GM18868 (cell line): ENCODE data around the gene SMARCA5.
"Not testable (repeated sequence)": the region's sequence is repeated elsewhere in the genome, so short reads cannot be mapped to it uniquely, and the experiment has no call there.

ENCODE experiments used
- ATAC-seq: cut with Tn5 transposase; IDR thresholded peaks from one replicate; pipeline ENCODE4 v1.9.1; 2021; ENCODE audit warnings: mild to moderate bottlenecking, moderate library complexity; ENCODE audit not compliant: unreplicated experiment

Gene SMARCA5, protein sequence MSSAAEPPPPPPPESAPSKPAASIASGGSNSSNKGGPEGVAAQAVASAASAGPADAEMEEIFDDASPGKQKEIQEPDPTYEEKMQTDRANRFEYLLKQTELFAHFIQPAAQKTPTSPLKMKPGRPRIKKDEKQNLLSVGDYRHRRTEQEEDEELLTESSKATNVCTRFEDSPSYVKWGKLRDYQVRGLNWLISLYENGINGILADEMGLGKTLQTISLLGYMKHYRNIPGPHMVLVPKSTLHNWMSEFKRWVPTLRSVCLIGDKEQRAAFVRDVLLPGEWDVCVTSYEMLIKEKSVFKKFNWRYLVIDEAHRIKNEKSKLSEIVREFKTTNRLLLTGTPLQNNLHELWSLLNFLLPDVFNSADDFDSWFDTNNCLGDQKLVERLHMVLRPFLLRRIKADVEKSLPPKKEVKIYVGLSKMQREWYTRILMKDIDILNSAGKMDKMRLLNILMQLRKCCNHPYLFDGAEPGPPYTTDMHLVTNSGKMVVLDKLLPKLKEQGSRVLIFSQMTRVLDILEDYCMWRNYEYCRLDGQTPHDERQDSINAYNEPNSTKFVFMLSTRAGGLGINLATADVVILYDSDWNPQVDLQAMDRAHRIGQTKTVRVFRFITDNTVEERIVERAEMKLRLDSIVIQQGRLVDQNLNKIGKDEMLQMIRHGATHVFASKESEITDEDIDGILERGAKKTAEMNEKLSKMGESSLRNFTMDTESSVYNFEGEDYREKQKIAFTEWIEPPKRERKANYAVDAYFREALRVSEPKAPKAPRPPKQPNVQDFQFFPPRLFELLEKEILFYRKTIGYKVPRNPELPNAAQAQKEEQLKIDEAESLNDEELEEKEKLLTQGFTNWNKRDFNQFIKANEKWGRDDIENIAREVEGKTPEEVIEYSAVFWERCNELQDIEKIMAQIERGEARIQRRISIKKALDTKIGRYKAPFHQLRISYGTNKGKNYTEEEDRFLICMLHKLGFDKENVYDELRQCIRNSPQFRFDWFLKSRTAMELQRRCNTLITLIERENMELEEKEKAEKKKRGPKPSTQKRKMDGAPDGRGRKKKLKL

DNA sequence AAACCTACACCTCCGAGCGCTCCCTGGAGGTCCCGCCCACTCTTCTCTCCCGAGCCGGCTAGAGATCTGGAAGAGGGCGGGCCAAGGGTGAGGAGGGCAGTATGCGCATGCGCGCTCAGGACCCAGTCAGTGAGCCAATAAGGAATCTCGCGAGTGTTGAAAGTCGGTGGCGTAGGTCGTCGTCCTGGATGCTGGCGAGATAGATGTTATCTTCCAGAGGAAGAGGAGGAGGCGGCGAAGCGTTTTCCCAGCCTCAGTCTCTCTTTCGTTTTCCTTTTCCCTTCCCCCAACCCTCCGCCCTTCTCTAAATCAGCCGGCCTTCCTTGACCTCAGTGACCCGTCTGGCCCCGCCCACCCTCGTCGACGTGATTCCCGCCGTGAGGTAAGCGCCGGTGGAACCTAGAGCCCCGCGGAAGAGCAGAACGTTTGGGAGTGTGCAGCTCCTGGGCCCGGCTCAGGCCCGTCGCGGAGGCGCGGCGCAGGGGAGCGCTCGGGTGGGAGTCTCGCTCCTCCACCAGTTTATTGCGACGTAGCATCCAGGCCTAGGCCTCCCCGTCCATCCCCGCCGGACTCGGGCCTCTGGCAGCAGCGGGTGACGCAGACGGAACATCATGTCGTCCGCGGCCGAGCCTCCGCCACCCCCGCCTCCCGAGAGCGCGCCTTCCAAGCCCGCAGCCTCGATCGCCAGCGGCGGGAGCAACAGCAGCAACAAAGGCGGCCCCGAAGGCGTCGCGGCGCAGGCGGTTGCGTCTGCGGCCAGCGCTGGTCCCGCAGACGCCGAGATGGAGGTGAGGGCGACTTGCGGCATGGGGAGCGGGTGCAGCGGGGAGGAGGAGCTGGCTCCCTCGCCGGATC is at the start of gene SMARCA5:
TSS of gene SMARCA5 (plus strand) at position 389 of the 855 bp plus-strand sequence. CDS start at position 612, 223 bp downstream.
- peak; percentile 83 for ATAC-seq

DNA sequence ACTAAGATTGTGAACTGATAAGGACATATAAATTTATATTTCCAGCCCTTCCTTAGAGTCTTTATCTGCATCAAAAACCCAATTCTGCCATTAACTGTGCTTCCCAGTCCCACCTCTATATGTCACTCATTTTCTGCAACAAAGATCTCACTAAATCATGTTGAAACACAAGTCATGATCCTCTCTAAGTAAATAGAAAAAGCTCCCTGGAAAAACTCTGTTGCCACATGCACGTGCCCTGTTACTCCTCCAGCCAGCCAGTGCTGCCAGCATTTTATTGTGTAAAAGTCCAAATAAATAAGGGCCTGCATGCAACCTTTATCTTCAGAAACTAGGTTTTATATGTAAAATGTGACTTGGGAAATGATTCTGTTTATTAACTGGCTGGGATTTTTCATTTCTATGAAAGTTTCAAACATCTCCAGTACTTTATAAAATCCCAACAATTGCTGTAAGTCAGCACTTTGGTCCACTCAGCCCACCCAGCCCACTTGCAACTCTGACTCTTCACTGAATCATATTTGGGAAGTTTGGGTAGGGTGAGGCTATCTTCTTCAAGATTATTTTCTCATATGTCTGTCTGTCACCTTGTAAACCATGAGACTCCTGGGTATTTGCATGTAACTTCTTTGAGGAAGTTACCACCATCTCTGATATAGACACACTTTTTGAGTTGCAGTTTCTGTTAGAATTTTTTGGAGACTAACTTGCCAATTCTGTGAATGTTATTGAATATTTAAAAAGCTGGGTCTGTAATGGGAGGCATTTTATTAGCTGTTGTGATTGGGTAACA is 40.0 kb upstream of the SMARCA5 start:
- peak; percentile 76 for ATAC-seq

DNA sequence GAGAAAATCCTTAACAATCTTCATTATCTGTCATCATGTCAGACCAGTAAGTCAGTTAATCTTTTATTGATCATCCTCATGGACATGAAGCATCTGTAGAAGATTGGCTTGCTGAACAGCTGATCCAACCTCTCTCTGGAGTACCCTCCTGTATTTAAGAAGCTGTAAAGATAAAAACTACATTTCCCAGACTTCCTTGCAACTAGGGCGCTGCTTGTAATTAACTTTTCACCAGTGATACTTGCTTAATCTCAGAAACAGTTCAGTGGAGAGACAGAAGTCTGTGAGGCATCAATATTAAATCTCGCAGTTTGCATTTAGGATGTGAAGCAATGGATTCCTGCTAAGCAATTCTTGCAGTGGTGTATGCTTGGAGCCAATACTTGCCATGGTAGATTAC is 36.0 kb upstream of the SMARCA5 start:
- no peak for ATAC-seq

DNA sequence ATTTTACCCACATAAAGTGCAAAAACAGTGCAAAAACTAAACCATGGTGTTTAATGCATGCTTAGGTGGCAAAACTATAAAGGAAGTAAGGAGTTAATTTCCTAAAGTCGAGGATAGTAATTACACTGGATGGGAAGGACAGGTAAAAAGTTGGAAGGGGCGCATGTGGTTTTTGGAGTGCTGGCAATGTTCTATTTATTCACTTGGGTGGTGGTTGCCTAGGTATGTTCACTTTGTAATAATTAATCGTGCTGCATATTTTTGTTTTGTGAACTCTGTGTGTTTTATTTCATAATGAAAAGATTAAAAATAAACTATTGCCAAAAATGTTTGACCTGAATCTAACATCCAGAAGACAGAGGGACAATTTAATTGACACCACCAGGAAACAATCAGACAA is 32.1 kb upstream of the SMARCA5 start:
- no peak for ATAC-seq

DNA sequence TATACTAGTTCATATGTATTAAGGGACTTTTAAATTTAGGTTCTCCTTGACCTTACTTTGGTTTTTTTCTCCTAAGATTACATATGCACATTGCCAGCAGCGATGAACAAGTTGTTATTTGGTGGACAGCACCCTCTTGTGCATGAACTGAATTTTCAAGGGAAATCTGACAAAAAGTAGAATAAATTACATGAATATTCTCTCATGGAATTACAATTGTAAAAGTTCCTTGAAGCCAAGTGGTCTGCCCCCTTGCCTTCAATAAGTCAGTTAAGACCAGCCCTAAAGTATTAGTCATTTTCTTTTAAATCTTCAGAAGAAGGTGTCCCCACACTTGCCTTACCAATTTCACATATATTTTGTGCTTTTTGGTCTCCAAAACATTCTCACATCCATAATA is 30.7 kb upstream of the SMARCA5 start:
- peak; percentile 84 for ATAC-seq

DNA sequence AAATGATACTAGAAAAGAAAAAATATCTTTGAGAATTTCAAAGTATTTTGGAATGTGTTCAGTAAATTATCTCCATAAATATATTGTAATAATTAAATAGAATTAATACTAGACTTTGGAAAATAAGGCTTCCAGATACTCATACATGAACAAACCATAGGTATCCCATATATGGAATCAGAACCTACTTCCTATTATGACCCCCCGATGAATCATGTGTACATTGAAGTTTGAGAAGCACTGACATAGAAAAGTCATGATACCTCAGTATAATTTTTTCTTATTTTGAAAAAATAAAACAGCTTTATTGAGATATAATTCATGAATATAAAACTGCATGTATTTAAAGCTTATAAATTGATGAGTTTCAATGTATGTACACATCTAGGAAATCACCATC is 27.2 kb upstream of the SMARCA5 start:
- ATAC-seq: no peak

DNA sequence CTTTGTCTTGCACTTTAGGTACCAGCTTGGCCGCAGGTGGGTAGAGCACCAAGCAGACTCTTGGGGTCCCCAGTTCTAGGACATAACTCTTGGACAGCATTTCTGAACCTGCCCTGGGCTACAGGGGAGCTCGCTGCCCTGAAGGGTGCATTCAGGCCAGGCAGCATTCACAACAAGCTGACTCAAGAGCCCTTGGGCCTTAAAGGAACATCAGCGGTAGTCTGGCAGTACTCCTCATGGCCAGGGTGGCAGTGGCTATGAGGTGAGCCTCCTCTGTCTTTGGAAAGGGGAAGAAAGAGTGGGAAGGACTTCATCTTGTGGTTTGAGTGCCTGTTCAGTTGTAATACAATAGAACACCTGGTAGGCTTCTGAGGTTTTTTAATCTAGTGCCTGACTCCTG is 24.8 kb upstream of the SMARCA5 start:
- no peak for ATAC-seq

DNA sequence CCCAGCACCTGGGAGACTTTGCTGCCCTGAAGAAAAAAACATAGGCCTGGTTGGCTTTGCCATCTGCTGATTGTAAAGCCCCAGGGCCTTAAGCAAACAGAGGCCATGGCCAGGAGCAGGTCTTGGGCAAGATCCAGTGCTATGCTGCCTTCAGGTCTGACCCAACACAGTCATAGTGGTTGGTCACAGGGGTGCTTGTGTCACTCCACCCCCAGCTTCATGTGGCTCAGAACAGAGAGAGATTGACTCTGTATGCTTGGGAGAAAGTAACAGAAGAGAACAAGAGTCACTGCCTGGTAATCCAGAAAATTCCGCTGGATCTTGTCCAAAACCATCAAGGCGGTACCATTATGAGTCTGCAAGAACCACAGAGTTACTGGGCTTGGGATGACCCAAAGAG is 24.4 kb upstream of the SMARCA5 start:
- ATAC-seq: no peak

DNA sequence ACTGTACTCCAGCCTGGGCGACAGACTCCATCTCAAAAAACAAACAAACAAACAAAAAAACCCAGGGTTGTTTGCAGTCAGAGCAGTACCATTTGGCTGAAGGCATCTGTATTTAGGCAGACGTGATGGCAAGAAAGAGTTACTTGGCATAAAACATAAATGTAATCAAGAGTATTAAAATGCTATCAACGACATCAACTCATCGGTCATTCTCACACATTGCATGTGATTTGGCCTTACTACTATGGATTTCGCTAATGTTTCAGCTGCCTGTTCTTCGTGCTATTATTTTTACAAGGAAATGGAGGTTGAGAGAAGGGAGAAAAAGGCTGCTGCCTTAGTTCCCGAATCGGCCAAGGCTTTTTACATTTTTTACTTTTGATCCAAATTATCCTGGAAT is 15.5 kb upstream of the SMARCA5 start:
- ATAC-seq: no peak

DNA sequence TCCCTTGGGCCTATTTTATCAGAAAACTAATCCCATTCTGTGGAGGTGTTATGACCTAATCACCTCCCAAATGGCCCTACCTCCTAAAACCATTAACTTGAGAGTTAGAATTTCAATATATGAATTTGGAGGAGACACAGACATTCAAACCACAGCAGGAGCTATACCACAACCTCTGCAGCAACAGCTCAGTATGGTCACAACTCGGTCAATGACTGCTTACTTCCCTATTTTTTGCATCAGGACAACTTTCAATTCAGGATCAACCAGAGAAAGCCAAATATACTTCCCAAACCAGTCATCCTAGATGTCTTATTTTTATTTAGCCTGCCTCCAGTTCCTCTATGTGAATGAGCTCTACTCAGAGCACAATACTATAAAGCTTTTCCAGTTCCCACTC is 11.3 kb upstream of the SMARCA5 start:
- ATAC-seq: no peak

DNA sequence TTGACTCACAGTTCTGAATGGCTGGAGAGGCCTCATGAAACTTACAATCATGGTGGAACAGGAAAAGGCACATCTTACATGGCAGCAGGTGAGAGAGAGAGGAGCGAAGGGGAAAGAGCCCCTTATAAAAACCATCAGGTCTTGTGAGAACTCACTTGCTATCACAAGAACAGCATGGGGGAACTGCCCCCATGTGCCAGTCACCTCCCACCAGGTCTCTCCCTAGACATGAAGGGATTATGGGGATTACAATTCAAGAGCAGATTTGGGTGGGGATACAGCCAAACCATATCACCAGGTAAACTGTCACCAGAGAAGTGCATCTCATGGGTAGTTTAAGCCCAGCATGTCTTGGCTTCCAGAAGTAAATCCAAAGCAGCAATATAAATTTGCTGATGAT is 7.5 kb upstream of the SMARCA5 start:
- no peak for ATAC-seq

DNA sequence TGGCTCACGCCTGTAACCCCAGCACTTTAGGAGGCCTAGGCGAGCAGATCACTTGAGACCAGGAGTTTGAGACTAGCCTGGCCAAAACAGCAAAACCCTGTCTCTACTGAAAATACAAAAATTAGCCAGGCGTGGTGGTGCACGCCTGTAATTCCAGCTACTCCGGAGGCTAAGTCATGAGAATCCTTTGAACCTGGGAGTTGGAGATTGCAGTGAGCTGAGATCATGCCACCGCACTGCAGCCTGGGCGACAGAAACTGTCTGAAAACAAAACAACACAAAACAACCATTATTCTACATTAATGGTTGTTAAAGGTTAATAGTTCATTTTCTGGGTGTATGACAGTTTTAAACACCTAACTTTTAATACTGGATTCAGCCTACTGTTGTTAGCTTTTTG is 1.6 kb upstream of the SMARCA5 start:
- ATAC-seq: no peak

DNA sequence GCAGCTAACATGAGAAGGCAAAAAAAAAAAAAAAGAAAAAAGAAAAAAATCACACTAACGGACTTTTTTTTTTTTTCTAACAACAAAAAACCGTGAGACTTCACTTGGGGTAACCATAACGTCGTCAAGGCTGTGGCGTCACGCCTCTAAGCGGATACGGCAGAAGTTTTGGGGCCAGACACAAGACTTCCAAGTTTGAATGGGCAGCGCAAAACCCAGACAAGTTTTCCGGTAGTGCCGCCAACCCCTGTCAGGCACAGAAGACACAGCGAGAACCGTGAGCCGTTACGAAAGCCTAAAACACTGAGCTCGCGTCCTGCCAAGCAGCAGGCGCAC is 556 bp upstream of the SMARCA5 start:
- peak; percentile 41 for ATAC-seq

DNA sequence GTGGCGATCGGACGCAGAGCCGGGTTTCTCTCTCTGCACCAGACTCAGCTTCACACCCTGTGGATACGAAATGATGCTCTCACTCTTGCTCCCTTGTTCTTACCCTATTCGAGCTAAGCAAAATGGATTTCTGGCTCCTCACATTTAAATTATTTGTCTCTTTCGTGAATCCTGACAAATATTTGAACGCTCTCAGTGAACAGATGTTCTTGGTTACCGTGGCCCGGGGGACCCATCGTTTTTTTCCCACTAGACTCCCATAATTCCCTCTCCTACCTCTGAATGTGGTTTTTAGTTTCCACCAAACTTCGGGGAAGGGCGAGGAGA is 630 bp downstream of the SMARCA5 start:
- ATAC-seq: no peak

DNA sequence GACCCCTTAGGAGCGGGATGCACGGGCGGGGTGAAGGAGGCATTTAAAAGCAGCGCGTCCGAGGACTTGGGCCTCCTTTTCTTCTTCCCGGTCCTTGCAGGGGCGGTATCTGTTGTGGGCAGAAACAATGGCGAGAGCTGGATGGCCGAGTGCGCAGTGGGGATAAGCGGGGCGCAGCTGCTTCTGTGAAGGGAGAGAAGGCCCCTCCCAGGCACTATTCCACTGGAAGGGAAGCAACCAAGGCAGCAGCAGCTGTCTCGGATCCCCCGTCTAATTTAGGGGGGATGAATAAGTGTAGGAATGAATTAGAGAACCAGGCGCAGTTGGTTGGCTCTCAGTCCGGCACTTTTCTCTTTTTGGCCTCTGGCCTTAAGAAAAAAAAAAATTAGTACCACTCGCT is 995 bp downstream of the SMARCA5 start:
- ATAC-seq: peak; percentile 13

DNA sequence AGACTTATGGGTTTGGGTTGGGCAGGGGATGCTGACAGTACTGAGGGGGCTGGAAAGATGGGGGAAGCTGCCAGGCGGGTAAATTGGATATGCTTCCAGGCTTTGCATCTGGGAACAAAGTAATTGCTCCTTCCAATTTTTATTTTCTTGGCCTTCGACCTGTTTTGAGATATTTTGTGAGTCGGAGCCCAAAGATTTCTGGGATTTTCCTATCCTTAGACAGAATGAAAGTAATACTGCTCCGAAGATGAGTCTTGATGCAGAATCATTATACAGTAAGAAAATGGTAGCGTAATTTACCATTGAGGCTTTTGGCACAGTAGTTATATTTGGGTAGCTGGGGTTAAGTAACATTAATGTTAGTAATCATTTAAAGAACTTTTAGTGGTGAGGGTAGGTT is 1.4 kb downstream of the SMARCA5 start:
- ATAC-seq: no peak

DNA sequence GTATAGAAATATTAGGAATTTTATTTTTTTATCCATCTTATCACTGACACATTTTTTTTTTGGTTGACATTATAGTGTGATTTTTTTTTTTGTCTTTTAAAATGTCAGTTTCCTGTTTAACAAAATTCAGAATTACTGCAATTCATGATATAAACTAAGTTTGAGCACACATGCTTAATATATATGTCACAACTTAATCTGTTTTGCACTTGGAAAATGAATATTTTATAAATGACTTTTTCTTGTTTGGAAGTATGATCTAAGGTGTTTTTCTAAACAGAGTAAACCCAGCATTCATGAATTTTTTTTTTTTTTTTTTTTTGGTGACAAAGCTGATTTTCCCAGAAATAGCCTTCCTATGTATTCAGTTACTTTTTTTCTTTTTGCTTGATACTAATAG is 2.4 kb downstream of the SMARCA5 start:
- no peak for ATAC-seq

DNA sequence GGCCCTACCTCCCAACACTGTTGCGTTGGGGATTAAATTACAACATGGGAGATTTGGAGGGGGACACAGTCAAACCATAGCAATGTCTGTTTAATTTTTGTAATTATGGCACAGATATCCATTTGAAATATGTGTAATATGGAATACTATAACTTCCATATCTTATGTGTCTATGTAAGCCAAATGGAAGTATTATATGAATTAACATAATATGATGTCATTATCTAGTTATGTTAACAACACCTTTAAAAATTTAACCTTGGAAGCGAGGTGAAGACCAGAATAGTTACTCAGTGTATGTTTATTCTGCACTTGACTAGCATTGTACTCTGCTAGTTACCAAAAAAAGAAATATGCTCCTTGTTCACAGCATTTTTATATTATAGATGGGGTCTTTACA is 4.3 kb downstream of the SMARCA5 start:
- ATAC-seq: no peak

DNA sequence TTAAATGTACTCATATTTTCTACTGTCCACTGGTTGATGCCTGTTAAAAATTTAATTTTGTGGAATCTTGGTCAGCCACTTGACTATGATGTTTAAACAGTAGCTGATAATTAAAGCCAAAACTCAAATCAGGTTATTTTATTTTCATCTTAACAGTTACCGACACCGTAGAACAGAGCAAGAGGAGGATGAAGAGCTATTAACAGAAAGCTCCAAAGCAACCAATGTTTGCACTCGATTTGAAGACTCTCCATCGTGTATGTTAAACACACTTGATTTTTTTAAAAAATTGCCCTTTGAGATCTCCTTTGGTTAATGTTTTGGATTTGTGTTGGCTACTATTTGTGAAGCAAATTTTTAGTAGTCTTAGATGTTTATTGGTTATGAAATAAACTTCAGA is 10.7 kb downstream of the SMARCA5 start:
- no peak for ATAC-seq

DNA sequence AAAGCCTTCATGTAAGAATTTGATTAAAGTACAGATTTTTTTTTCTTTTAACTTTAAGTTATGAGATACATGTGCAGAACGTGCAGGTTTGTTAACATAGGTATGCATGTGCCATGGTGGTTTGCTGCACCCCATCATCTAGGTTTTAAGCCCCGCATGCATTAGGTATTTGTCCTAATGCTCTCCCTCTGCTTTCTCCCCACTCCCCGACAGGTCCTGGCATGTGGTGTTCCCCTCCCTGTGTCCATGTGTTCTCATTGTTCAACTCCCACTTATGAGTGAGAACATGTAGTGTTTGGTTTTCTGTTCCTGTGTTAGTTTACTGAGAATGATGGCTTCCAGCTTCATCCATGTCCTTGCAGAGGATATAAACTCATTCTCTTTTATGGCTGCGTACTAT is 14.5 kb downstream of the SMARCA5 start:
- not testable (repeated sequence) for ATAC-seq
